Pancreas (tissue), 10 donors: ENCODE data around the gene DNPH1. TPM values are rescaled to one million over a fixed set of nuclear protein-coding genes. Genes with fewer than 3 reads are reported as not detected.

Experiments used
- ATAC-seq, 4 donors: fragments of 200-7000 bp; cut with Tn5 transposase; one replicate each; pipeline versions ENCODE4 v1.8.0 to v1.9.1; 2020; ENCODE audit warnings: mild to moderate bottlenecking in 4 of 4, moderate library complexity in 4 of 4
- DNase-seq, 6 donors: peaks; one replicate each; pipeline ENCODE4 v3.0.0-alpha.2; 2020
- FAIRE-seq: peaks from 2 replicates; lab custom pipeline; 2012; peaks lifted over from hg19 to GRCh38; lab: Jason Lieb, UNC
- H3K27ac ChIP-seq, 4 donors: fragments of 200-600 bp; sonication (generic); 1 replicate in 3 of 4; 2 replicates in 1 of 4; pipeline versions ENCODE4 v1.5.0 to v1.8.0; 2020
- H3K27me3 ChIP-seq, 4 donors: fragments of 200-600 bp; one replicate each; pipeline ENCODE4 v1.8.0; 2021
- H3K36me3 ChIP-seq, 3 donors: fragments of 200-600 bp; sonication (generic) in 1 of 3; one replicate each; pipeline versions ENCODE4 v1.5.0 to v1.8.0; 2020 to 2021
- H3K4me1 ChIP-seq, 3 donors: fragments of 200-600 bp; one replicate each; pipeline ENCODE4 v1.8.0; 2021
- H3K4me3 ChIP-seq, 4 donors: fragments of 200-600 bp; sonication (generic) in 2 of 4; one replicate each; pipeline versions ENCODE4 v1.5.0 to v1.8.0; 2020 to 2021
- H3K9me3 ChIP-seq, 4 donors: fragments of 200-600 bp; one replicate each; pipeline ENCODE4 v1.8.0; 2021
- CTCF ChIP-seq, 4 donors: fragments of 200-600 bp; sonication (generic) in 3 of 4; IDR thresholded peaks; one replicate each; pipeline versions ENCODE4 v1.5.0 to v1.8.0; 2021; ENCODE audit warnings: antibody characterized with exemption in 4 of 4
- WGBS, 2 donors: extraction: QIAGEN DNeasy Blood & Tissue Kit; methylation state at CpG; one replicate each; pipeline ENCODE4 v1.1.7; 2013; 5-methylcytosine and 5-hydroxymethylcytosine counted together
- intact Hi-C, 3 donors: fragments of 100-400 bp; cut with DNase I; formaldehyde crosslinking; loops; one replicate each; pipeline versions ENCODE4 v1.11.1 to v1.14.2; 2022
- polyA plus RNA-seq, 2 donors: library from polyadenylated mRNA; stranded (reverse); fragments of 200-250 nt; gene quantifications; one replicate each; pipeline ENCODE4 v1.2.3, GENCODE V29; 2013
- total RNA-seq, 6 donors: library from RNA; stranded (reverse); fragmentation: NEBNext Ultra II Directional in 4 of 6; extraction: Animal tissue kit (Norgen Biotek cat#: 25700) in 4 of 6; gene quantifications; one replicate each; pipeline versions ENCODE4 v1.2.1 to v1.2.4, GENCODE V29; 2021 to 2023
- donor health status: healthy with polysubstance abuse.
- donor health status: DM: no; HTN: no; CAD: no; lungs with moderate emphysema.
- donor health status: DM: no; HTN: no; CAD: no.
- donor health status: control.
- donor health status: control.
- donor health status: Bipolar disorder and iron deficiency.
- donor health status: DM: yes; HTN: yes; CAD: no.
- donor health status: DM: no; HTN: no; CAD: no.
- donor health status: DM: no; HTN: no; CAD: no.
- donor health status: DM: yes; HTN: yes; CAD: no.

Gene DNPH1, protein sequence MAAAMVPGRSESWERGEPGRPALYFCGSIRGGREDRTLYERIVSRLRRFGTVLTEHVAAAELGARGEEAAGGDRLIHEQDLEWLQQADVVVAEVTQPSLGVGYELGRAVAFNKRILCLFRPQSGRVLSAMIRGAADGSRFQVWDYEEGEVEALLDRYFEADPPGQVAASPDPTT
- 10 to 100 TPM; 19.9 to 45.1 (median 38.4) TPM for total RNA-seq
- 10 to 100 TPM; 56.0 to 73.3 TPM for polyA plus RNA-seq

DNA sequence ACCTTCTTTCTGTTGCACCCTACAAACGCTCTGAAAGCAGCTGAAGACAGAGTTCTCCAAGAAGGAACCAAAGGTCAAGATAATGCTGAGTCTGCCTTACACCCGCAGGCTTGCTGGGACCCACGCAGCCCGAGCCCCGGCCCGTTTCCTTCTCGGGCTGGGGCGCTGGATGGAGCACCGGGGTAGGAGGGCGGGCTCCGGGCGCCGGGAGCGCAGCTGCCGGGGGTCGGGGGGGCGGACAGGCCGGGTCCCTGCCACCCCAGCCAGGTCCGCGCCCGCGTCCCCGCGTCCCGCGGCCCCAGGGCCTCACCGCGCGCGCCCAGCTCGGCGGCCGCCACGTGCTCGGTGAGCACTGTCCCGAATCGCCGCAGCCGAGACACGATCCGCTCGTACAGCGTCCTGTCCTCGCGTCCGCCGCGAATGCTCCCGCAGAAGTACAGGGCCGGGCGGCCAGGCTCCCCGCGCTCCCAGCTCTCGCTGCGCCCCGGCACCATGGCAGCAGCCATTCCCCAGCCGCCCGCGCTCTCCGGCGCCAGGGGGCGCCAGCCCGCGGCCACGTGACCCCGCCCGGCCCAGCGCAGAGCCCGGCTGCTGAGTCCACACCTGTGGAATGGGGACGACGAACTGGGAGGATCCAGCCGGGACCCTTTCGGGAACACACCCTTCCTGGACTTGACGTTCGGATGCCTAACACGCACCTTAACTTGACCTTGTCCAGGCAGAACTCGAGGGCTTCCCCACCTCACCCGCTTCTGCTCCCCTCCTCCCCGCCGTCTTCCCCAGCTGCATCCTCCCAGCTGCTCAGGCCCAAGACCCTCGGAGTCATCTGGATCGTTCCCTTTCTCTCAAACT is at the start of gene DNPH1:
TSS of gene DNPH1 (minus strand) at position 531 of the 852 bp plus-strand sequence. CDS start at position 506, 25 bp downstream.
- no peaks in the 10 kb centered on the region for H3K36me3 ChIP-seq
- no peaks in the 10 kb centered on the region for H3K9me3 ChIP-seq
- H3K4me3 ChIP-seq: peak within 1 kb of the TSS; percentile 53 to 78 (median 77)
- peak; percentile 91 to 95 (median 92) for TF ChIP-seq CTCF (IDR thresholded peaks at IDR 0.05)
- intact Hi-C loops: no loop called here
- ATAC-seq (peak; percentile 97 to 99 (median 98)), FAIRE-seq (no peak), DNase-seq (peak; percentile 72 to 95 (median 87))
- peaks cover 4 to 5% (median 5%) of the 10 kb centered on the region in 3 donors for H3K4me1 ChIP-seq
- H3K27ac ChIP-seq: peak within 1 kb of the TSS in 3 of 4 donors; percentile 54 to 70 (median 60)
- WGBS, 2 donors: 3% methylated on average over 59 to 82 of the region's 82 CpGs
- no peaks in the 10 kb centered on the region for H3K27me3 ChIP-seq

- TF ChIP-seq CTCF (IDR thresholded peaks at IDR 0.05): no peak
- Histone ChIP-seq H3K36me3 (no peaks in the 10 kb centered on the region), H3K4me3 (no peak overlapping the region), H3K4me1 (no peaks in the 10 kb centered on the region), H3K27ac (no peak overlapping the region), H3K9me3 (no peaks in the 10 kb centered on the region), H3K27me3 (peaks cover 0 to under 1% (median 0%) of the 10 kb centered on the region in 4 donors)
- DNase-seq: no peak
- ATAC-seq: no peak
- intact Hi-C loops: no loop called here
- WGBS, 2 donors: 69 to 78% methylated on average over 4 of the region's 4 CpGs
- no peak for FAIRE-seq
These were observed 49.3 kb upstream of the DNPH1 start for GRCh38 chr6:43278524-43279078.

GRCh38 chr6:43277643-43278523 is 48.6 kb upstream of the DNPH1 start:
- no peak for FAIRE-seq
- no peaks in the 10 kb centered on the region for H3K9me3 ChIP-seq
- peak in 1 of 4 donors; percentile 6 for ATAC-seq
- no peak overlapping the region for H3K27ac ChIP-seq
- intact Hi-C loops: no loop called here
- no peaks in the 10 kb centered on the region for H3K4me1 ChIP-seq
- H3K4me3 ChIP-seq: no peak overlapping the region
- no peaks in the 10 kb centered on the region for H3K36me3 ChIP-seq
- TF ChIP-seq CTCF (IDR thresholded peaks at IDR 0.05): no peak
- DNase-seq: peak in 1 of 6 donors; percentile 25
- H3K27me3 ChIP-seq: no peaks in the 10 kb centered on the region
- WGBS, 2 donors: 85 to 91% methylated on average over 13 of the region's 13 CpGs

DNA sequence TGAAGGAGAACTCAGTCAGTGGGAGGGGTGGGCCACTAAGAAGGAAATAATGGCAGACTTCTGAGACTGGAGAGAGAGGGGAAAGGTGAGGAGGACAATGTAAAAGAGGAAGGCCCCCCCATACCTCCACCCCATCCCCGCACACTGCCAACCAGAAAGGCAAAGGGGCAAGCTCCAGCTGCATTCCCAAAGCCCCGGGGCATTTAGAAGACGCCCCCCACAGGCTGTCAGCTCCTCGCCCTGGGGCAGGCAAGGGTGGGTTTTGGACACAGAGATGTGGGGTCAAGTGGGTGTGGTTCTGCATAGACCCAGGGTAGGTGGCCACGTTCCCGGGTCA is 48.0 kb upstream of the DNPH1 start:
- no peak for TF ChIP-seq CTCF (IDR thresholded peaks at IDR 0.05)
- no peak overlapping the region for H3K4me3 ChIP-seq
- no peaks in the 10 kb centered on the region for H3K9me3 ChIP-seq
- intact Hi-C loops: no loop called here
- no peaks in the 10 kb centered on the region for H3K4me1 ChIP-seq
- ATAC-seq (no peak), FAIRE-seq (no peak), DNase-seq (no peak)
- WGBS, 2 donors: 80 to 93% methylated on average over 6 of the region's 6 CpGs
- no peaks in the 10 kb centered on the region for H3K36me3 ChIP-seq
- no peak overlapping the region for H3K27ac ChIP-seq
- no peaks in the 10 kb centered on the region for H3K27me3 ChIP-seq
